Endothelial cell (in vitro differentiated cells): Measurements from ENCODE around the gene SLC37A1. TPM values are rescaled to one million over a fixed set of nuclear protein-coding genes. Genes with fewer than 3 reads are reported as not detected.

Experiments used
- DNase-seq: peaks from one replicate; pipeline ENCODE4 v3.0.0; 2021; ENCODE audit warnings: low spot score
- H3K27ac Mint-ChIP-seq: one replicate; pipeline ENCODE4 v1.8.0; 2021; ENCODE audit warnings: mixed read lengths, inconsistent platforms; ENCODE audit not compliant: unreplicated experiment
- H3K27me3 Mint-ChIP-seq: one replicate; pipeline ENCODE4 v1.8.0; 2021; ENCODE audit warnings: mild to moderate bottlenecking, moderate library complexity, mixed read lengths, inconsistent platforms; ENCODE audit not compliant: unreplicated experiment
- H3K36me3 Mint-ChIP-seq: one replicate; pipeline ENCODE4 v1.8.0; 2021; ENCODE audit warnings: mild to moderate bottlenecking, low read depth, mixed read lengths, inconsistent platforms; ENCODE audit not compliant: unreplicated experiment
- H3K4me1 Mint-ChIP-seq: one replicate; pipeline ENCODE4 v1.8.0; 2021; ENCODE audit warnings: mild to moderate bottlenecking, mixed read lengths, inconsistent platforms; ENCODE audit not compliant: unreplicated experiment
- H3K4me3 Mint-ChIP-seq: one replicate; pipeline ENCODE4 v1.8.0; 2021; ENCODE audit warnings: mild to moderate bottlenecking, mixed read lengths, inconsistent platforms; ENCODE audit not compliant: unreplicated experiment
- H3K9me3 Mint-ChIP-seq: one replicate; pipeline ENCODE4 v1.8.0; 2021; ENCODE audit warnings: mixed read lengths, inconsistent platforms; ENCODE audit not compliant: unreplicated experiment
- total RNA-seq: library from RNA; stranded (reverse); fragmentation: NEBNext Ultra II Directional; extraction: Animal tissue kit (Norgen Biotek cat#: 25700); gene quantifications from one replicate; pipeline ENCODE4 v1.2.1, GENCODE V29; 2021; ENCODE audit not compliant: unreplicated experiment
- TF ChIP-seq, protein P1 (sequence below): fragments of 200-600 bp; sonication (generic); IDR thresholded peaks from one replicate; pipeline ENCODE4 v1.5.0; 2021; ENCODE audit warnings: antibody characterized with exemption; ENCODE audit not compliant: unreplicated experiment

Gene SLC37A1
- total RNA-seq, 1 donor from 2014 or later: 12.3 TPM

DNA sequence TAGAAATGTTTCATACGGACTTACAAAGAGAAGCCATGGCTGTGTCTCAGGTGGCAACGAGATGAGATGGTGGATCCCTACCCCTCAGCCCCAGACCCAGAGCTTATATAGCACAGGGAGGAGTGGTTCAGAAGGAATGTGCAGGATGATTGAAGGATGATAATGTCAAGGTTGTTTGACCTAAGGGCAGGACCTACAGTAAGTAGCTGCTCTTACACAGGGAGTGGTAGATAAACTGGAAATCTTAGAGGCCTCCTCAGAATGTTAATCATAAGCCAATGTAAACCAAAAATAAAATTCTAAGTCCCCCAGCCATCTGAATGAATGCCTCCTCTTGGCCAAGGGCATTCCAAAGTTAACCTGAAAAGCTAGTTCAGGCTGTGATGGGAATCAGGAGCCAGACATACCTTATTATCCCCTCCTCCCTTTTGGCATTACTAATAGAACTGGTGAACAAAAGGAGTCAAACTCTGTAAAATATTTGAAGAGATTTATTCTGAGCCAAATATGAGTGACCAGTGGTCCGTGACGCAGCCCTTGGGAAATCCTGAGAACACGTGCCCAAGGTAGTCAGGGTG lies 94.0 kb downstream of the SLC37A1 start:
- H3K27ac Mint-ChIP-seq: no peak overlapping the region

DNA sequence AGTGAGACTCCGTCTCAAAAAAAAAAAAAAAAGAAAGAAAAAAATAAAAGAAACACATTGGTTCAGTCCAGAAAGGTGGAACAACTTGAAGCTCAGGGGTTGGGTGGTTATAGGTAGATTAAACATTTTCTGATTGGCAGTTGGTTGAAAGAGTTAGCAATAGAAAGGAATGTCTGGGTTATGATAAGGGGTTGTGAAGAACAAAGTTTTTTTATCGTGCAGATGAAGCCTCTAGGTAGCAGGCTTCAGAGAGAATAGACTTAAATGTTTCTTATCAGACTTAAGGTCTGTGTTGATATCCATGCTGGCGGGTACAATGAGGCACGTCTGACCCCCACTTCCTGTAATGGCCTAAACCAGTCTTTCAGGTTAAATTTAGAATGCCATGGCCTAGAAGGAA lies 94.8 kb downstream of the SLC37A1 start:
- Mint-ChIP-seq H3K36me3 (peaks cover 7% of the 10 kb centered on the region), H3K4me1 (no peaks in the 10 kb centered on the region), H3K9me3 (peaks cover 6% of the 10 kb centered on the region), H3K27me3 (no peaks in the 10 kb centered on the region), H3K27ac (no peak overlapping the region), H3K4me3 (no peak overlapping the region)
- TF ChIP-seq, protein P1, sequence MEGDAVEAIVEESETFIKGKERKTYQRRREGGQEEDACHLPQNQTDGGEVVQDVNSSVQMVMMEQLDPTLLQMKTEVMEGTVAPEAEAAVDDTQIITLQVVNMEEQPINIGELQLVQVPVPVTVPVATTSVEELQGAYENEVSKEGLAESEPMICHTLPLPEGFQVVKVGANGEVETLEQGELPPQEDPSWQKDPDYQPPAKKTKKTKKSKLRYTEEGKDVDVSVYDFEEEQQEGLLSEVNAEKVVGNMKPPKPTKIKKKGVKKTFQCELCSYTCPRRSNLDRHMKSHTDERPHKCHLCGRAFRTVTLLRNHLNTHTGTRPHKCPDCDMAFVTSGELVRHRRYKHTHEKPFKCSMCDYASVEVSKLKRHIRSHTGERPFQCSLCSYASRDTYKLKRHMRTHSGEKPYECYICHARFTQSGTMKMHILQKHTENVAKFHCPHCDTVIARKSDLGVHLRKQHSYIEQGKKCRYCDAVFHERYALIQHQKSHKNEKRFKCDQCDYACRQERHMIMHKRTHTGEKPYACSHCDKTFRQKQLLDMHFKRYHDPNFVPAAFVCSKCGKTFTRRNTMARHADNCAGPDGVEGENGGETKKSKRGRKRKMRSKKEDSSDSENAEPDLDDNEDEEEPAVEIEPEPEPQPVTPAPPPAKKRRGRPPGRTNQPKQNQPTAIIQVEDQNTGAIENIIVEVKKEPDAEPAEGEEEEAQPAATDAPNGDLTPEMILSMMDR: no peak
- DNase-seq: no peak

More for the DNA sequence above, 94.0 kb downstream of the SLC37A1 start:
- Mint-ChIP-seq H3K27me3 (no peaks in the 10 kb centered on the region), H3K4me1 (no peaks in the 10 kb centered on the region), H3K36me3 (peaks cover 7% of the 10 kb centered on the region), H3K9me3 (peaks cover 6% of the 10 kb centered on the region), H3K4me3 (no peak overlapping the region)
- no peak for DNase-seq
- TF ChIP-seq, protein P1: no peak

DNA sequence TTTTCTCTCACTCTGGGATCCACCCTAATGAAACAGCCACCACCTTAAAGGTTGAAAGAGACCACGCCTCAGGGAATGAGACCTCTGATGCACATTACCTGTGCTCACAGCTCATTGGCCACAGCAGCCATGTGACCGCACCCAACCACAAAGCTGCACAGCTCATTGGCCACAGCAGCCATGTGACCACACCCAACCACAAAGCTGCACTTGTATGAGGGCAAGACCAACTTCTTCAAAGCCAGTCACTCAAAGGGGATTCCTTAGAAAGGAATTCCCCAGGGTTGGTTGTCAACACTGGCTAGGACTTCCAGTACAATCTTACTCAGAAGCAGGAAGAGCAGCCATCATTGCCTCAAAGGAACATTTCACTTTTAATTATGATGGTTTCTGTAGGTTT lies 96.2 kb downstream of the SLC37A1 start:
- Mint-ChIP-seq H3K4me3 (no peak overlapping the region), H3K27ac (no peak overlapping the region), H3K36me3 (no peaks in the 10 kb centered on the region), H3K9me3 (no peaks in the 10 kb centered on the region), H3K4me1 (no peaks in the 10 kb centered on the region), H3K27me3 (no peaks in the 10 kb centered on the region)
- TF ChIP-seq, protein P1: no peak
- no peak for DNase-seq

DNA sequence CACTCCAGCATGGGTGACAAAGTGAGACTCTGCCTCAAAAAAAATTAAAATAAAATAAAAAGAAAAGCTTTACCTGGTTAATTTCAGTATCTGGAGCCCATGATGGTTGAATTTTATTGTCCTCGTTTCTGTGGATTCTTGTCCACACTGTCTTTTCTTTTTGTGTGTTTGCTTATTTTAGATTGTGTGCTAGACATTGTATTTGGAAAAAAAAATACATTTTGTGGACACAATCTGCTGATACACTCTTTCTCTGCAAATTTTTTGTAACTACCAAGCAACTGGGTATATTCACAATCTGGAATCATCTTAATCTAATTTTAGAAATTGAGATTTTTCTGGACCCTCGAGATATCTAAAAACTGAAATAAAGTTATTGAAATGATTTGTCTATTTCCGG lies 98.2 kb downstream of the SLC37A1 start:
- Mint-ChIP-seq H3K27ac (no peak overlapping the region), H3K9me3 (no peaks in the 10 kb centered on the region), H3K27me3 (no peaks in the 10 kb centered on the region), H3K36me3 (no peaks in the 10 kb centered on the region), H3K4me3 (no peak overlapping the region), H3K4me1 (no peaks in the 10 kb centered on the region)
- DNase-seq: no peak
- TF ChIP-seq, protein P1: no peak

DNA sequence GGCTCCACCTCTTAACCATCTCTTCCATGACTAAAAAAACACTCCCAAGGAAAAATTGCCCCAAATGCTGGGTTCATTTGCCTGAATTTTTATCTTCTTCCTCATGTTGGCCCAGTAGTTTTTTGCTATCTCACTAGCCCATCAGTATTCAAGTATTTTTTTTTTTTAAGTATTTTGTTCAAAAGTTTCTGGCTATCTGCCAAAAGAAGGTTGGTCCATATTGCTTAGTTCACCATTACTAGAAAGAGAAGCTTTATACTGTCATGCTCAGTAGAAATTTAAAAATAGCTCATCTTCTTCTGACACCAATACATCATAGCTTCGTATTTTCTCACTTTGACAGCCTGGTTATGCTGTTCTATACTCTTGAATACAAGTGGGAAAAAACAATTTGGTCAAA lies 98.7 kb downstream of the SLC37A1 start:
- H3K4me3 Mint-ChIP-seq: no peak overlapping the region
- no peaks in the 10 kb centered on the region for H3K27me3 Mint-ChIP-seq
- no peaks in the 10 kb centered on the region for H3K4me1 Mint-ChIP-seq
- no peaks in the 10 kb centered on the region for H3K36me3 Mint-ChIP-seq
- H3K9me3 Mint-ChIP-seq: no peaks in the 10 kb centered on the region
- no peak overlapping the region for H3K27ac Mint-ChIP-seq
- TF ChIP-seq, protein P1: no peak
- DNase-seq: no peak
